CD14-positive monocyte (primary cell): ENCODE measurements around the gene SYNE1. TPM values are rescaled to one million over a fixed set of nuclear protein-coding genes. Genes with fewer than 3 reads are reported as not detected.

ENCODE experiments used
- DNase-seq, 3 donors: peaks; one replicate each; pipeline ENCODE4 v3.0.0-alpha.2; 2011 to 2022
- H2AFZ ChIP-seq: 2 replicates; pipeline ENCODE4 v1.6.0; 2012; ENCODE audit warnings: mild to moderate bottlenecking, low read depth, low read length, inconsistent platforms; ENCODE audit not compliant: insufficient read depth, poor library complexity, severe bottlenecking
- H3K27ac ChIP-seq, 2 donors: 1 replicate in 1 of 2; 2 replicates in 1 of 2; pipeline ENCODE4 v1.5.1; 2012 to 2013; ENCODE audit warnings: low read length in 2 of 2, control low read depth in 1 of 2, inconsistent platforms in 1 of 2, low read depth in 1 of 2, mild to moderate bottlenecking in 1 of 2
- H3K27me3 ChIP-seq, 2 donors: one replicate each; pipeline versions ENCODE4 v1.6.0 to v1.6.1; 2011 to 2013; ENCODE audit warnings: low read length in 2 of 2; ENCODE audit not compliant: control insufficient read depth in 2 of 2, insufficient read depth in 2 of 2
- H3K36me3 ChIP-seq, 2 donors: replicated peaks in 1 of 2; 1 replicate in 1 of 2; 2 replicates in 1 of 2; pipeline versions ENCODE4 v1.5.1 to v1.6.1; 2012 to 2013; ENCODE audit warnings: low read length in 2 of 2, control low read depth in 1 of 2, inconsistent platforms in 1 of 2, mild to moderate bottlenecking in 1 of 2; ENCODE audit not compliant: insufficient read depth in 2 of 2, control insufficient read depth in 1 of 2
- H3K4me1 ChIP-seq, 2 donors: 1 replicate in 1 of 2; 2 replicates in 1 of 2; pipeline versions ENCODE4 v1.5.1 to v1.6.1; 2012 to 2013; ENCODE audit warnings: low read length in 2 of 2, control low read depth in 1 of 2, inconsistent platforms in 1 of 2, mild to moderate bottlenecking in 1 of 2, moderate library complexity in 1 of 2; ENCODE audit not compliant: insufficient read depth in 2 of 2, control insufficient read depth in 1 of 2
- H3K4me2 ChIP-seq: replicated peaks from 2 replicates; pipeline ENCODE3; 2012; ENCODE audit warnings: low read length, moderate library complexity, mild to moderate bottlenecking; ENCODE audit not compliant: poor library complexity, severe bottlenecking; ENCODE audit errors: extremely low read depth
- H3K4me3 ChIP-seq, 3 experiments: fragments of 200-600 bp in 1 of 3; sonication (generic) in 1 of 3; replicated peaks in 1 of 3; 1 replicate in 2 of 3; 2 replicates in 1 of 3; pipeline ENCODE4 v1.5.1; 2011 to 2013; ENCODE audit warnings: low read length in 3 of 3, mild to moderate bottlenecking in 3 of 3, control low read depth in 2 of 3, low read depth in 2 of 3, inconsistent platforms in 1 of 3, moderate library complexity in 1 of 3
- H3K79me2 ChIP-seq: 2 replicates; pipeline ENCODE4 v1.6.0; 2012; ENCODE audit warnings: mild to moderate bottlenecking, control low read depth, inconsistent platforms, low read length, moderate library complexity; ENCODE audit not compliant: insufficient read depth
- H3K9ac ChIP-seq: 2 replicates; pipeline ENCODE4 v1.6.0; 2017; ENCODE audit warnings: low read length, mild to moderate bottlenecking; ENCODE audit not compliant: insufficient read depth, poor library complexity, severe bottlenecking
- H3K9me3 ChIP-seq, 2 donors: replicated peaks in 1 of 2; 1 replicate in 1 of 2; 2 replicates in 1 of 2; pipeline versions ENCODE4 v1.5.1 to v1.6.1; 2012 to 2013; ENCODE audit warnings: low read length in 2 of 2, control low read depth in 1 of 2; ENCODE audit not compliant: control insufficient read depth in 1 of 2, insufficient read depth in 1 of 2
- H4K20me1 ChIP-seq: 2 replicates; pipeline ENCODE4 v1.6.0; 2012; ENCODE audit warnings: mild to moderate bottlenecking, low read length, control low read depth, moderate library complexity; ENCODE audit not compliant: insufficient read depth
- H3K27ac Mint-ChIP-seq, 7 donors: one replicate each; pipeline ENCODE4 v1.8.0; 2020; ENCODE audit warnings: mild to moderate bottlenecking in 7 of 7, mixed read lengths in 7 of 7, moderate library complexity in 6 of 7, inconsistent platforms in 2 of 7
- H3K27me3 Mint-ChIP-seq, 3 donors: one replicate each; pipeline ENCODE4 v1.8.0; 2021 to 2022; ENCODE audit warnings: low read depth in 3 of 3, mild to moderate bottlenecking in 3 of 3, mixed read lengths in 3 of 3, moderate library complexity in 3 of 3, inconsistent platforms in 1 of 3
- H3K36me3 Mint-ChIP-seq, 2 donors: one replicate each; pipeline ENCODE4 v1.8.0; 2020; ENCODE audit warnings: mixed read lengths in 2 of 2, inconsistent platforms in 1 of 2, mild to moderate bottlenecking in 1 of 2
- H3K4me1 Mint-ChIP-seq: one replicate; pipeline ENCODE4 v1.8.0; 2020; ENCODE audit warnings: mild to moderate bottlenecking, mixed read lengths
- H3K4me3 Mint-ChIP-seq, 2 donors: one replicate each; pipeline ENCODE4 v1.8.0; 2020; ENCODE audit warnings: mild to moderate bottlenecking in 2 of 2, mixed read lengths in 2 of 2, moderate library complexity in 1 of 2
- H3K9me3 Mint-ChIP-seq, 7 donors: one replicate each; pipeline ENCODE4 v1.8.0; 2020 to 2022; ENCODE audit warnings: mixed read lengths in 7 of 7, mild to moderate bottlenecking in 6 of 7, moderate library complexity in 6 of 7, inconsistent platforms in 2 of 7
- WGBS: methylation state at CpG from one replicate; pipeline ENCODE4 v1.1.5; 2013; ENCODE audit warnings: missing lambda C conversion rate; ENCODE audit not compliant: insufficient coverage; 5-methylcytosine and 5-hydroxymethylcytosine counted together
- intact Hi-C, 2 donors: fragments of 100-400 bp; cut with micrococcal nuclease; formaldehyde crosslinking; loops; one replicate each; pipeline versions ENCODE4 v1.15.0 to v1.15.1; 2023
- polyA plus RNA-seq, 3 donors: library from polyadenylated mRNA; depleted of rRNA in 1 of 3; unstranded in 2 of 3; stranded (reverse) in 1 of 3; fragments of 300-500 nt in 2 of 3; fragments of >200 nt in 1 of 3; fragmentation: Illumina TruSeq in 2 of 3; gene quantifications; 1 replicate in 2 of 3; 2 replicates in 1 of 3; pipeline ENCODE4 v1.2.3, GENCODE V29; 2012 to 2021
- TF ChIP-seq, protein P1 (sequence below): fragments of 200-600 bp; IDR thresholded peaks from one replicate; pipeline ENCODE4 v1.8.0; 2022; ENCODE audit warnings: antibody characterized with exemption, mild to moderate bottlenecking

The SYNE1 gene
- polyA plus RNA-seq, 3 donors, result 3.7 to 24.5 (median 8.1) TPM

DNA sequence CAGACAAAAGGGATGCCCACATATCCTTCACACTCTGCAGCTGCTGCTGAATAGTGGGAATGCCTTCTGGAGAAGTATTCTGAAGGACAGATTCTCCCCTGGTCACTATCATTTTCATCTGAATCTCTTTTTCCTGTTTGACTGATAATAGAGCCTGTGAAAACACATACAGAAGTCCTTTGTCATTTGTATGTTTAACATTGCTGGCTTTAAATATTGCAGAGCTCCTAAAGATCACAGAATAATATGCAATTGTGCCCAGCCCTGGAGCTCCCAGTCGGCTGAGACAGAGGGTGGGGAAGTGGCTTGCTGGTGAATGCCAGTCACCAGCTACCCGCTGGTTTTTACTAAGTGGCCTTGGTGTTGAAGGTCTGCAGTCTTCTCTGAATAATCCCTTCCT is 272.3 kb downstream of the SYNE1 start:
- Mint-ChIP-seq H3K27ac (no peak overlapping the region), H3K4me3 (no peak overlapping the region), H3K4me1 (no peaks in the 10 kb centered on the region), H3K36me3 (peaks cover 14 to 23% of the 10 kb centered on the region in 2 donors), H3K9me3 (peaks cover 0 to 3% (median 0%) of the 10 kb centered on the region in 7 donors), H3K27me3 (peaks cover 3 to 5% (median 4%) of the 10 kb centered on the region in 3 donors)
- no peaks in the 10 kb centered on the region for H3K9me3 ChIP-seq
- no peaks in the 10 kb centered on the region for H3K79me2 ChIP-seq
- DNase-seq, result no peak
- H3K36me3 ChIP-seq, result peaks cover 0 to 6% of the 10 kb centered on the region in 2 donors
- H3K4me1 ChIP-seq, result no peaks in the 10 kb centered on the region
- no peak overlapping the region for H2AFZ ChIP-seq
- TF ChIP-seq, protein P1, sequence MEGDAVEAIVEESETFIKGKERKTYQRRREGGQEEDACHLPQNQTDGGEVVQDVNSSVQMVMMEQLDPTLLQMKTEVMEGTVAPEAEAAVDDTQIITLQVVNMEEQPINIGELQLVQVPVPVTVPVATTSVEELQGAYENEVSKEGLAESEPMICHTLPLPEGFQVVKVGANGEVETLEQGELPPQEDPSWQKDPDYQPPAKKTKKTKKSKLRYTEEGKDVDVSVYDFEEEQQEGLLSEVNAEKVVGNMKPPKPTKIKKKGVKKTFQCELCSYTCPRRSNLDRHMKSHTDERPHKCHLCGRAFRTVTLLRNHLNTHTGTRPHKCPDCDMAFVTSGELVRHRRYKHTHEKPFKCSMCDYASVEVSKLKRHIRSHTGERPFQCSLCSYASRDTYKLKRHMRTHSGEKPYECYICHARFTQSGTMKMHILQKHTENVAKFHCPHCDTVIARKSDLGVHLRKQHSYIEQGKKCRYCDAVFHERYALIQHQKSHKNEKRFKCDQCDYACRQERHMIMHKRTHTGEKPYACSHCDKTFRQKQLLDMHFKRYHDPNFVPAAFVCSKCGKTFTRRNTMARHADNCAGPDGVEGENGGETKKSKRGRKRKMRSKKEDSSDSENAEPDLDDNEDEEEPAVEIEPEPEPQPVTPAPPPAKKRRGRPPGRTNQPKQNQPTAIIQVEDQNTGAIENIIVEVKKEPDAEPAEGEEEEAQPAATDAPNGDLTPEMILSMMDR, result no peak
- no peaks in the 10 kb centered on the region for H3K27me3 ChIP-seq
- no peak overlapping the region for H3K4me3 ChIP-seq
- H3K9ac ChIP-seq, result no peak overlapping the region
- H4K20me1 ChIP-seq, result no peaks in the 10 kb centered on the region
- intact Hi-C loops, result no loop called here
- H3K27ac ChIP-seq, result no peak overlapping the region
- H3K4me2 ChIP-seq, result no peak overlapping the region
- WGBS, result no CpG with 5 or more reads among the region's 2 CpGs

DNA sequence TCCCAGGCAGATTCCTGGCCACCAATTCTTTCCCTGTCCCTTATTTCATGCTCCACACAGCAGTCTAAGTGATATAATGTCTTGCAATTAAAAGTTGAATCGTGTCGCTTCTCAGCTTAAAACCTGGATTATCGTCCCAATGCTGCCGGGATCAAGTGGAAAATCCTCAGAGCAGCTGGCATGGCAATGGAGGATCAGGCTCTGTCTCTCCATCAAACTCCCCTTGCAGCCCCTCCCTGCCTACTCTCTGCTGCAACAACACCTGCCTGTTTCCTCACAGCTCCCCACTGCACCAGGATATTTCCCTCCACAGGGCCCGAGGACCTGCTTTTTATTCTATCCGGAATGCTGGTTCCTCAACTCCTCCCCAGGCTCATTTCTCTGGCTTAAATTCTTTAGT is 277.1 kb downstream of the SYNE1 start:
- Histone ChIP-seq H3K4me1 (no peaks in the 10 kb centered on the region), H2AFZ (no peak overlapping the region), H3K79me2 (no peaks in the 10 kb centered on the region), H3K4me2 (no peak overlapping the region), H3K27me3 (no peaks in the 10 kb centered on the region), H3K9ac (no peak overlapping the region), H3K9me3 (no peaks in the 10 kb centered on the region), H3K4me3 (no peak overlapping the region), H4K20me1 (no peaks in the 10 kb centered on the region), H3K27ac (no peak overlapping the region), H3K36me3 (peaks cover 0 to 16% of the 10 kb centered on the region in 2 donors)
- intact Hi-C loops, result no loop called here
- DNase-seq, result no peak
- H3K27ac Mint-ChIP-seq, result no peak overlapping the region
- H3K4me1 Mint-ChIP-seq, result peaks cover 3% of the 10 kb centered on the region
- WGBS, result 100% methylated on average over 5 of the region's 6 CpGs
- H3K9me3 Mint-ChIP-seq, result peaks cover 0 to 3% (median 0%) of the 10 kb centered on the region in 7 donors
- peaks cover 11 to 17% of the 10 kb centered on the region in 2 donors for H3K36me3 Mint-ChIP-seq
- H3K4me3 Mint-ChIP-seq, result no peak overlapping the region
- peaks cover 0 to 4% (median 3%) of the 10 kb centered on the region in 3 donors for H3K27me3 Mint-ChIP-seq
- TF ChIP-seq, protein P1, result no peak
